ENCODE measurements around the gene SLC22A16.
"Not testable (repeated sequence)": the region's sequence is repeated elsewhere in the genome, so short reads cannot be mapped to it uniquely, and the experiment has no call there.

The SLC22A16 gene

DNA sequence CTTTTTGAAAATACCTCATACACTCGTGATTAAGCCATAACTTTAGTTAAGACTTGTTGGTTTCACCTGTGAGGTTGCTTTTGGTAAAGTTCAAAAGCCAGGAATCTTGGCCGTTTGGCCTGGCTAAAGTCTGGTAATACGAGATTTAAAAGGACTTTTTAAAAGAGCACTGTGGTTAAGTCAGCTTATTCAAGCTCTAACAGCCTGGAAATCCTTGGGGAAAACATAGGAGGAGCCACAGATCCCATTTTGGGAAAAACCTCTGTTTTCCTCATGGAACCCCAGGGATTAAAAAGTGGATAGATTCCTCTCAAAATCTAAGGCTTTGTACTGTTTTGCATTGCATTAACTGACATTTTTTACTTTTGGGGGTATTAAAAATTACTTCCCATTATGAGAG, 13.7 kb upstream of the SLC22A16 start:
- DNase-seq (ENCODE audit: low read depth) = no peak

DNA sequence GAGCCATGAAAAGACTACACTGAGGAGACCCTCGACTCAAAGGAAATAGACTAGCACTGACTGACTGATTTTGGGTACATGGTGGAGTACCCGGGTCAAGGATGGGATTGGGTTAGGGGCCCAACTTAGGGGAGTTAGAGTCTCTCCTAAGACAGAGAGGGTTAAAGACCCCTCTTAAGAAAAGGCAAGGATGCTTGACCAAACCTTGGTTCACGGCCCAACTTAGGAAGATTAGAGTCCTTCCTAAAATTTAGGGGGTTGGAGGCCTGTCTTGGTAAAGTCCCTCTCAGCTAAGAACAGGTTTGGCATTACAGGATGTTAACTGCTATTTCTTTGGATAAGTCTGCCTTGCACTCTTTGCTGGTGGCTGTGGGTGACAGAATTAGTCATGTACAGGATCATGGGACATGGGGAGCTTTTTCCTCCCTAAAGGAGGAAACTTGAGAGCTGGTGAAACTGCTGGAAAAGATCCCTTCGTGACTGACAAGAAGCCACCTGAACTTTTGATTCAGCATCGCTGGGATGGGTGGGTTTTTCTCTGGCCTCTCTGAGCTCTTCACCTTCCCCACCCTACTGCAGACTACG, 12.3 kb upstream of the SLC22A16 start:
- no peak for DNase-seq (ENCODE audit: low read depth)

DNA sequence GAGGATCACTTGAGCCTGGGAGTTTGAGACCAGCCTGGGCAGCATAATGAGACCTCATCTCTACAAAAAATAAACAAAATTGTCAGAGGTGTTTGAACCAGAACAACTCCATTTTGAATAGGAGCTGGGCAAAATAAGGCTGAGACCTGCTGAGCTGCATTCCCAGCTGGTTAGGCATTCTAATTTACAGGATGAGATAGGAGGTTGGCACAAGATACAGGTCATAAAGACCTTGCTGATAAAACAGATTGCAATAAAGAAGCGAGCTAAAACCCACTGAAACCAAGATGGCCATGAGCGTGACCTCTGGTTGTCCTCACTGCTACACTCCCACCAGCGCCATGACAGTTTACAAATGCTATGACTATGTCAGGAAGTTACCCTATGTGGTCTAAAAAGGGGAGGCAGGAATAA, 11.6 kb upstream of the SLC22A16 start:
- not testable (repeated sequence) for DNase-seq (ENCODE audit: low read depth)

DNA sequence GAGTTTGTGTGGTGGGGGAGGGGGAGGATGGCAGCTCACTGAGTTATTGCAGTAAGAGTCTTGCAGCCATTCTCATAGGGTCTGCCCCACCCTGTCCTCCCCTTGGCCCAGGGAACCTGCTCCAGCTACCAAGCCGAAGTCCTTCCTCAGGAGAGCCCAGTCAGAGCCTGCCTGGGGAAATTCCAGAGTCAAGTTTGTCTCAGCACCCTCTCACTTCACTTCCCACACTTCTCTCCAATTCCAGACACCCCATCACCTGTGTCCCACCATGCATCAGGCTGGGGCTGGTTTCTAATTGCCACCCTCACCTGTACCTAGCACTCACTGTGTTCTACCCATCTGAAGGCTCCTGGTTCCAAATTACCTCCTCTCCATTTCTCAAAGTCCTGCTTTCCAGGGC, 10.3 kb upstream of the SLC22A16 start:
- DNase-seq (ENCODE audit: low read depth) = no peak

GRCh38 chr6:110485491-110485890, 9.1 kb upstream of the SLC22A16 start:
- DNase-seq (ENCODE audit: low read depth) = no peak

- DNase-seq (ENCODE audit: low read depth) = no peak
Measured at GRCh38 chr6:110484321-110484720, 7.9 kb upstream of the SLC22A16 start.

- DNase-seq (ENCODE audit: low read depth) = no peak
Measured at GRCh38 chr6:110482774-110483400, 6.5 kb upstream of the SLC22A16 start.

GRCh38 chr6:110481081-110481480, 4.7 kb upstream of the SLC22A16 start:
- DNase-seq (ENCODE audit: low read depth) = no peak

DNA sequence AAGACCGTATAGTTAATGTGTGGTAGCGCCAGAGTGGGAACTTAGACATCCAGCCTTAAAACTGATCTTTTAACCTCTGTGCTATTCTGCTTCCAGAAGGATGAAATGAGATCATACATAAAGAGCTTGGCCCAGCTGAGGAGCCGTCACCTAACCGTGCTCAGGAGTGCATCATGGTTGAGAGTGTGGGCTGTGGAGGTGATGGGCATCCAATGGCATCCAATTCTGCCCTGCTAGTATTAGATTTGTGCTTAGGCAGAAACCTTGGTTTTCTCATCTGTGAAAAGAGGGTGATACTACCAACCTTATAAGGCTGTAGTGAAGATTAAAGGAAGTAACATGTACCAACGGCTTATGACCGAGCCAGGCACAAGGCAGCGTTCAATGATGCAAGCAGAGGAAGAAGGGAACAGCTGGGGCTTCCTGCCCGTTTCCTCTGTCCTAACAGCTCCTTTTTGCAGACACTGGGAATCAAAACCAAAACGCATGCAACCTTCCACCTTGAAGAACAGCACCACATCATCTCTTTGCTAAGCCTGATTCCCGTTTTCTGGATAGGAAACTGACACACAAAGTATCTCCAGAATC, 1.3 kb downstream of the SLC22A16 start:
- DNase-seq (ENCODE audit: low read depth) = no peak

DNA sequence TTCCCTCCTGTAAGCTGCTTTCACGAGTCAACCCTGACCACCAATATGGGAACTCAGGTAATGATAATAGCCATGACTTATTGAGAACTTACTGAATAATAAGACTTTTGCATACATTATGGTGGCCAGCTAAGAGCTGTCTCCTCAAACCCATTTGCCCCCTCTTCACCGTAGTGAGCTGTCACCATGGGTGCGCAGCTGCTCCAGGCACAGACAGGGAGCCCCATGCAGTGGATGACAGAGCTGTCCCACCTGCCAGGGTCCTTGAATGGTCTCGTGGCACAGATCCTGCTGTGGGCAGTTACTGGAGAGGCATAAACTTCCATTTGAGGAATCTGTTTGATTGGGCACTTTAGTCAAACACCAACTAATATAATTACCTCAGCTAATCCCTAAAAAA, 1.9 kb downstream of the SLC22A16 start:
- DNase-seq (ENCODE audit: low read depth) = no peak

- no peak for DNase-seq (ENCODE audit: low read depth)
Measured at GRCh38 chr6:110472739-110473138, 3.7 kb downstream of the SLC22A16 start.

- DNase-seq (ENCODE audit: low read depth) = no peak
Measured at GRCh38 chr6:110471726-110472365, 4.6 kb downstream of the SLC22A16 start.

- no peak for DNase-seq (ENCODE audit: low read depth)
Measured at GRCh38 chr6:110468731-110469130, 7.7 kb downstream of the SLC22A16 start.

DNA sequence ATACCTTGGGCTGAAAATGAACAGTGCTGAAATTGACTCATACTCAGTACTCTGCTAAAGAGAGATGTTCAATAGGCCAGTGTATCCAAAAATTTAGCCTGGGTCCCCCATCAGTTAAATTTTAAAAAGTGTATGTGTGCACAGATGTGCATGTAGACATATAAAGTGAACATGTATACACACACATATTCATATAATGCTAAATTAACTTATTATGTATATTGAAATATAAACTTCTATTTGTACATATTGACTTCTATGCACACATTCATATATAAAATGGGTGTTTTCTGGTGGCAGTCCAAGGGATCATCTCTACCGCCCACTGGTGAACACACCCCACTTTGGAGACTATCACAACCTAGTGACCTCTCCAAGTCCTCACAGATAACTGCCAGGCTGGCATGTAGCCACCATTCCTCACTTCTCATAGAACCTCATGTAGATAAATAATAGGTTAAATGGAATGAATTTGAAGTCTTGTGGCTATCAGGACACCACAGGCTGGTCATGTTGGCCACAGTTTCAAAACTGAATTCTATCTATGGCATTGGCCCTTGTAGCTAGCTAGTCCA, 8.8 kb downstream of the SLC22A16 start:
- no peak for DNase-seq (ENCODE audit: low read depth)

DNA sequence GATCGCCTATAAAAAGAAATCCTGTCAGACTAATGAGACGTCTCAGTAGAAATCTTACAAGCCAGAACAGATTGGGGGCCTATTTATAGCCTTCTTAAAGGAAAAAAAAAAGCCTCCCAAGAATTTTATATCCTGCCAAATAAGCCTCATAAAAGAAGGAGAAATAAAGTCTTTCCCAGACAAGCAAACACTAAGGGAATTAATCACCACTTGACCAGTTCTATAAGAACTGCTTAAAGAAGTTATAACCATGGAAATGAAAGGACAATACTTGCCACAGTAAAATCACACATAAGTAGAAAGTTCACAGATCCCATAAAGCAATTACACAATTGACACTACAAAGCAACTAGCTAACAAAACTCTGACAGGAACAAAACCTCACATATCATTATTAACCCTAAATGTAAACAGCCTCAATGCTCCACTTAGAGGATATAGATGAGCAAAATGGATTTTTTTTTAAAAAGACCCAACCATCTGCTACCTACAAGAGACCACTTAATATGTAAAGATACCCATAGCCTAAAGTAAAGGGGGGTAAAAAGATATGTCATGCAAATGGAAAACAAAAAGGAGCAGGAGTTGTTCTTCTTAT, 13.4 kb downstream of the SLC22A16 start:
- DNase-seq (ENCODE audit: low read depth) = no peak

GRCh38 chr6:110461376-110461775, 15.0 kb downstream of the SLC22A16 start:
- no peak for DNase-seq (ENCODE audit: low read depth)

GRCh38 chr6:110459137-110459536, 17.3 kb downstream of the SLC22A16 start:
- no peak for DNase-seq (ENCODE audit: low read depth)

- no peak for DNase-seq (ENCODE audit: low read depth)
Measured at GRCh38 chr6:110458476-110458875, 17.9 kb downstream of the SLC22A16 start.

- DNase-seq (ENCODE audit: low read depth) = not testable (repeated sequence)
Measured at GRCh38 chr6:110457567-110458175, 18.7 kb downstream of the SLC22A16 start.

GRCh38 chr6:110456694-110457093, 19.7 kb downstream of the SLC22A16 start:
- DNase-seq (ENCODE audit: low read depth) = no peak

DNA sequence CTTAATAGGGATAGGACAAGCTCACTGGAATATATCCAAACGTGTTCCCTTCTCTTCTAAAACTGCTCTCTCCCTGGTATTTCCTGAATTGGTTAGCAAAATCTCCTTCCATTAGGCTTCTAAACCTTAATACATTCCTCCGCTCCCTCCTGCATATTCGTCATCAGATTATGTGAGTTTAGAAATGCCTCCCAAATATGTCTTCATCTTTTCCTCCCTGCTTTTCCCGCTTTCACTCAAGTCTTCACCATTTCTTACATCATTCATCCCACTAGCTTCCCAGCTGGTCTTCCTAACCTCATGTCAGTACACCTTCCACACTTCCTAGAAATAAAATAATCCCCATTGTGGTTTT, 26.9 kb downstream of the SLC22A16 start:
- no peak for DNase-seq (ENCODE audit: low read depth)

DNA sequence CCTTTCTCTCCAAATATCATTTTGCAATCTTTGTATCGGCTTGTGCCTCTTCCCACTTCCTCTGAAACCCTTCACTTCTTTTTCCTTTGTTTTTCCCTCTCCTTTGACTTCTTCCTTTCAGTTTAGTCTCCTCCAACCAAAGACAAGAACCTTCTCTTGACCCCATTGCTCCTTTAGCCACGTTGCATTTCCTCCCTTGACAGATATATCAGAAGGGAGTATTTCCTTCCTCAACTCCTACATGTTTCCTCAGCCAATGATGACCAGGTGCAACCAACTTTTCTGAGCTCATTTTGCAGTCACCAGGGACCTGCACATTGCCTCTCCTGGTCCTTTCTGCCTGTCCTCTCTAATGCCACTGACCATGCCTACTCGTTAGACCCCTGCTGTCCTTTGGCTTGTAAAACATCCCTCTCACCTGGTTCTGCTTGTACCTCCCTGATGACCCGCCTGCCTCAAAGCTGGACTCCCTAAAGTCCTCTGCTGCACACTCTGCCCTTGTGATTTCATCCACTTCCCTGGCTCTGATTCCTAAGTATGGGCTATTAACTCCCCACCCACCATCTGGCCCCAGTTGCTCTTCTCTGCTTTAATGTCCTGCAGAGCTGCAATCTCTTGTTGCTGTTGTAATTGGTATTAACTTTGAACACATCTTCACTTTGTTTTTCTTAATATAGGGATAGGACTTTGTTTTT, 27.4 kb downstream of the SLC22A16 start:
- no peak for DNase-seq (ENCODE audit: low read depth)

All from stimulated activated CD8-positive, alpha-beta memory T cell treated with anti-CD3 and anti-CD28 coated beads, Interleukin-7, amount 100 ng/mL, for 24 hours (primary cell).